GM21576 (cell line): ENCODE results near the gene KLHDC8A.
"Not testable (repeated sequence)": the region's sequence is repeated elsewhere in the genome, so short reads cannot be mapped to it uniquely, and the experiment has no call there.

ENCODE experiments used
- ATAC-seq: cut with Tn5 transposase; IDR thresholded peaks from one replicate; pipeline ENCODE4 v1.9.1; 2021; ENCODE audit warnings: mild to moderate bottlenecking, moderate library complexity; ENCODE audit not compliant: unreplicated experiment

The KLHDC8A gene

GRCh38 chr1:205298191-205298994, 58.3 kb downstream of the KLHDC8A start:
- ATAC-seq: no peak

GRCh38 chr1:205297546-205298177, 59.1 kb downstream of the KLHDC8A start:
- ATAC-seq: not testable (repeated sequence)

GRCh38 chr1:205296154-205296553, 60.6 kb downstream of the KLHDC8A start:
- ATAC-seq: no peak

- ATAC-seq: no peak
These were observed 61.8 kb downstream of the KLHDC8A start for GRCh38 chr1:205294934-205295333.

- ATAC-seq: no peak
These were observed 62.4 kb downstream of the KLHDC8A start for GRCh38 chr1:205294175-205294917.

GRCh38 chr1:205293350-205294074, 63.2 kb downstream of the KLHDC8A start:
- no peak for ATAC-seq

GRCh38 chr1:205291596-205291995, 65.1 kb downstream of the KLHDC8A start:
- no peak for ATAC-seq

- ATAC-seq: peak; percentile 76
These were observed 68.8 kb downstream of the KLHDC8A start for GRCh38 chr1:205287767-205288559.

GRCh38 chr1:205287076-205287475, 69.6 kb downstream of the KLHDC8A start:
- ATAC-seq: no peak

- ATAC-seq: peak; percentile 32
These were observed 70.3 kb downstream of the KLHDC8A start for GRCh38 chr1:205286335-205286950.
